Caco-2 (cell line): ENCODE data around the gene FRMD3. TPM values are rescaled to one million over a fixed set of nuclear protein-coding genes. Genes with fewer than 3 reads are reported as not detected.
"Not testable (repeated sequence)": the region's sequence is repeated elsewhere in the genome, so short reads cannot be mapped to it uniquely, and the experiment has no call there.

Experiments used
- BruUV-seq: library from RNA; stranded (reverse); fragments of 400-500 nt; replicated peaks from 2 replicates; lab custom pipeline; 2021; lab: Mats Ljungman, UMichigan
- CTCF ChIA-PET: fragments of 300-600 bp; sonication (Branson Sonifier 250); formaldehyde crosslinking; loops from one replicate; lab custom pipeline; 2022; ENCODE audit warnings: antibody characterized with exemption; lab: Charles Lee
- POLR2A ChIA-PET: fragments of 300-600 bp; sonication (Branson Sonifier 250); formaldehyde crosslinking; loops from one replicate; lab custom pipeline; 2022; ENCODE audit warnings: antibody characterized with exemption; lab: Charles Lee
- DNase-seq, 2 experiments: peaks; one replicate each; pipeline versions ENCODE4 v3.0.0 to v3.0.0-alpha.2; 2020 to 2022
- H3K27me3 ChIP-seq: replicated peaks from 2 replicates; pipeline ENCODE4 v1.6.0; 2011; ENCODE audit warnings: low read length; ENCODE audit not compliant: control insufficient read depth, insufficient read depth
- H3K36me3 ChIP-seq: 2 replicates; pipeline ENCODE4 v1.5.1; 2011; ENCODE audit warnings: low read length; ENCODE audit not compliant: control insufficient read depth, insufficient read depth
- H3K4me1 ChIP-seq: fragments of 250-450 bp; sonication (Bioruptor Pico); 2 replicates; pipeline ENCODE4 v1.5.1; 2020; ENCODE audit warnings: mild to moderate bottlenecking
- H3K4me3 ChIP-seq: 2 replicates; pipeline ENCODE4 v1.5.1; 2011; ENCODE audit warnings: low read depth, mild to moderate bottlenecking, control low read depth, low read length
- H3K9me3 ChIP-seq: fragments of 250-450 bp; sonication (Bioruptor Pico); 2 replicates; pipeline ENCODE4 v1.5.1; 2020; ENCODE audit warnings: mild to moderate bottlenecking, moderate library complexity
- H3K27ac Mint-ChIP-seq: one replicate; pipeline ENCODE4 v1.8.0; 2022; ENCODE audit warnings: mixed read lengths; ENCODE audit not compliant: unreplicated experiment
- H3K27me3 Mint-ChIP-seq: one replicate; pipeline ENCODE4 v1.8.0; 2022; ENCODE audit warnings: mixed read lengths; ENCODE audit not compliant: insufficient read depth, unreplicated experiment
- H3K36me3 Mint-ChIP-seq: one replicate; pipeline ENCODE4 v1.8.0; 2022; ENCODE audit warnings: mild to moderate bottlenecking, mixed read lengths; ENCODE audit not compliant: insufficient read depth, unreplicated experiment
- H3K4me1 Mint-ChIP-seq: one replicate; pipeline ENCODE4 v1.8.0; 2022; ENCODE audit warnings: low read depth, mixed read lengths; ENCODE audit not compliant: unreplicated experiment
- H3K4me3 Mint-ChIP-seq: one replicate; pipeline ENCODE4 v1.8.0; 2022; ENCODE audit warnings: mild to moderate bottlenecking, moderate library complexity, mixed read lengths; ENCODE audit not compliant: unreplicated experiment
- H3K9me3 Mint-ChIP-seq: one replicate; pipeline ENCODE4 v1.8.0; 2022; ENCODE audit warnings: mixed read lengths; ENCODE audit not compliant: unreplicated experiment
- intact Hi-C: fragments of 100-400 bp; cut with micrococcal nuclease; formaldehyde crosslinking; loops from one replicate; pipeline ENCODE4 v1.10.0; 2022; ENCODE audit not compliant: unreplicated experiment
- total RNA-seq: library from RNA; stranded (reverse); gene quantifications from 2 replicates; pipeline ENCODE4 v1.2.3, GENCODE V29; 2022
- TF ChIP-seq, protein P1 (sequence below), 2 experiments: fragments of 200-600 bp in 1 of 2; IDR thresholded peaks; 1 replicate in 1 of 2; 2 replicates in 1 of 2; pipeline versions ENCODE4 v1.5.1 to v1.8.0; 2011 to 2022; ENCODE audit warnings: antibody characterized with exemption in 1 of 2, control low read depth in 1 of 2, inconsistent platforms in 1 of 2, low read depth in 1 of 2, low read length in 1 of 2, mild to moderate bottlenecking in 1 of 2, moderate library complexity in 1 of 2; ENCODE audit not compliant: insufficient read depth in 1 of 2, severe bottlenecking in 1 of 2, unreplicated experiment in 1 of 2

Gene FRMD3
- total RNA-seq, 1 experiment from 2014 or later = not detected

DNA sequence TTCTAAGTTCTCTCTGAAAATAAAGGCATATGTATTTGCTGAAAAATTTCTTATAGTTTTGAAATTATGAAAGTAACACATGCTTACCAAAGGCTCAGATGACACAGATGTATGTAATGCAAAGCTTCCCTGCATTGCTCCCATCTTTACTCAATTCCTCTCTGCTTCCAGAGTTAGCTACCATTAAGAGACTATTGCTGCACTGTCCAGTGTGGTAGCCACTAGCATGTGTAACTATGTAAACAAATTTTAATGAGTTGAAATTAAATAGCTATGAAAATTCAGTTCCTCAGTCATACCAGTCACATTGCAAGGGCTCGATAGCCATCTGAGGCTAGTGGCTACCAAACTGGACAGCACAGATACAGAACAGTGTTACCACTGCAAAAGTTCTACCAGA lies 17.9 kb downstream of the FRMD3 start:
- H3K27me3 Mint-ChIP-seq = peaks cover 6% of the 10 kb centered on the region
- Histone ChIP-seq H3K36me3 (no peaks in the 10 kb centered on the region), H3K27me3 (no peaks in the 10 kb centered on the region), H3K9me3 (no peaks in the 10 kb centered on the region), H3K4me3 (no peak overlapping the region), H3K4me1 (no peaks in the 10 kb centered on the region)
- CTCF ChIA-PET = no interaction called here
- H3K4me1 Mint-ChIP-seq = no peaks in the 10 kb centered on the region
- no peak overlapping the region for H3K4me3 Mint-ChIP-seq
- H3K9me3 Mint-ChIP-seq = no peaks in the 10 kb centered on the region
- intact Hi-C loops = no loop called here
- no peaks in the 10 kb centered on the region for H3K36me3 Mint-ChIP-seq
- DNase-seq = no peak
- TF ChIP-seq, protein P1, sequence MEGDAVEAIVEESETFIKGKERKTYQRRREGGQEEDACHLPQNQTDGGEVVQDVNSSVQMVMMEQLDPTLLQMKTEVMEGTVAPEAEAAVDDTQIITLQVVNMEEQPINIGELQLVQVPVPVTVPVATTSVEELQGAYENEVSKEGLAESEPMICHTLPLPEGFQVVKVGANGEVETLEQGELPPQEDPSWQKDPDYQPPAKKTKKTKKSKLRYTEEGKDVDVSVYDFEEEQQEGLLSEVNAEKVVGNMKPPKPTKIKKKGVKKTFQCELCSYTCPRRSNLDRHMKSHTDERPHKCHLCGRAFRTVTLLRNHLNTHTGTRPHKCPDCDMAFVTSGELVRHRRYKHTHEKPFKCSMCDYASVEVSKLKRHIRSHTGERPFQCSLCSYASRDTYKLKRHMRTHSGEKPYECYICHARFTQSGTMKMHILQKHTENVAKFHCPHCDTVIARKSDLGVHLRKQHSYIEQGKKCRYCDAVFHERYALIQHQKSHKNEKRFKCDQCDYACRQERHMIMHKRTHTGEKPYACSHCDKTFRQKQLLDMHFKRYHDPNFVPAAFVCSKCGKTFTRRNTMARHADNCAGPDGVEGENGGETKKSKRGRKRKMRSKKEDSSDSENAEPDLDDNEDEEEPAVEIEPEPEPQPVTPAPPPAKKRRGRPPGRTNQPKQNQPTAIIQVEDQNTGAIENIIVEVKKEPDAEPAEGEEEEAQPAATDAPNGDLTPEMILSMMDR (IDR thresholded peaks at IDR 0.05; ENCODE audit: insufficient read depth in 1 of 2, low read depth in 1 of 2, low read length in 1 of 2, severe bottlenecking in 1 of 2, unreplicated experiment in 1 of 2) = no peak
- no TSS peak for BruUV-seq
- H3K27ac Mint-ChIP-seq = no peak overlapping the region
- POLR2A ChIA-PET = no interaction called here

DNA sequence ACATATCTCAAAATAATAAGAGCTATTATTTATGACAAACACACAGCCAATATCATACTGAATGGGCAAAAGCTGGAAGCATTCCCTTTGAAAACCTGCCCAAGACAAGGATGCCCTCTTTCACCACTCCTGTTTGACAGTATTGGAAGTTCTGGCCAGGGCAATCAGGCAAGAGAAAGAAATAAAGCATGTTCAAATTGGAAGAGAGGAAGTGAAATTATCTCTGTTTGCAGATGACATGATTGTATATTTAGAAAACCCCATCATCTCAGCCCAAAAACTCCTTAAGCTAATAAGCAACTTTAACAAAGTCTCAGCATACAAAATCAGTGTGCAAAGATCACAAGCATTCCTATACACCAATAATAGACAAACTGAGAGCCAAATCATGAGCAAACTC lies 20.2 kb downstream of the FRMD3 start:
- H3K4me3 Mint-ChIP-seq, H3K27me3 ChIP-seq, H3K9me3 ChIP-seq, H3K4me3 ChIP-seq, H3K4me1 Mint-ChIP-seq, CTCF ChIA-PET, BruUV-seq, H3K36me3 Mint-ChIP-seq, H3K27ac Mint-ChIP-seq, intact Hi-C loops, H3K9me3 Mint-ChIP-seq, DNase-seq, H3K4me1 ChIP-seq, H3K36me3 ChIP-seq, POLR2A ChIA-PET: not testable (repeated sequence)
- peaks cover 14% of the 10 kb centered on the region for H3K27me3 Mint-ChIP-seq

DNA sequence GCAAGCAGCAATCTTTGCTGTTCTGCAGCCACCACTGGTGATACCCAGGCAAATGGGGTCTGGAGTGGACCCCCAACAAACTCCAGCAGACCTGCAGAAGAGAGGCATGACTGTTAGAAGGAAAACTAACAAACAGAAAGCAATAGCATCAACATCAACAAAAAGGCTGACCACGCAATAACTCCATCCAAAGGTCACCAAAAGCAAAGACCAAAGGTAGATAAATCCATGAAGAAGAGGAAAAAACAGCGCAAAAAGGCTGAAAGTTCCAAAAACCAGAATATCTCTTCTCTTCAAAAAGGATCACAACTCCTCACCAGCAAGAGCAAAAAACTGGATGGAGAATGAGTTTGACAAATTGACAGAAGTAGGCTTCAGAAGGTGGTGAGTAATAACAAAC lies 23.4 kb downstream of the FRMD3 start:
- TF ChIP-seq, protein P1 (IDR thresholded peaks at IDR 0.05; ENCODE audit: insufficient read depth in 1 of 2, low read depth in 1 of 2, low read length in 1 of 2, severe bottlenecking in 1 of 2, unreplicated experiment in 1 of 2) = no peak
- peaks cover 14% of the 10 kb centered on the region for H3K27me3 Mint-ChIP-seq
- ChIA-PET POLR2A (no interaction called here), CTCF (no interaction called here)
- H3K27ac Mint-ChIP-seq = no peak overlapping the region
- no peaks in the 10 kb centered on the region for H3K27me3 ChIP-seq
- H3K4me1 ChIP-seq = no peaks in the 10 kb centered on the region
- no peaks in the 10 kb centered on the region for H3K36me3 Mint-ChIP-seq
- no peaks in the 10 kb centered on the region for H3K9me3 Mint-ChIP-seq
- H3K4me3 ChIP-seq = no peak overlapping the region
- intact Hi-C loops = no loop called here
- no peaks in the 10 kb centered on the region for H3K36me3 ChIP-seq
- BruUV-seq = no TSS peak
- H3K4me3 Mint-ChIP-seq = no peak overlapping the region
- DNase-seq = no peak
- no peaks in the 10 kb centered on the region for H3K4me1 Mint-ChIP-seq
- H3K9me3 ChIP-seq = no peaks in the 10 kb centered on the region

DNA sequence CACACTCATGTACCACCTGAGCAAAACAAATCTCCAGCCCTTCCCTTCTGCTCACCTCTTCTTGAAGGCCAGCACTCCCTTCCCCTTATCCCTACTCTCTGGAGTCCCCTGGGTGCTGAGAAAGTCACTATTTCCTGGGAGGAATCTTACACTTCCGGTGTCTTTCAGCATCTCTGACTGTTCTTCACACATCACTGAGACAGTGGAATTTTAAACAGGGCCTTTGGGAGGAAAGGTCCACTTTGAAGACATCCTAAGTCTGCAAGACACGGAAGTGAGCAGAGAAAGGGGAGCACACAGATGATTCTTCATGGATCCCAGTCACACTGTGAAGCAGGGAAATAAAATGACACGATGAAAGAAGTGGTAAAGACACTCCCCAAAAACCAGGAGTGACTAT lies 25.6 kb downstream of the FRMD3 start:
- H3K36me3 Mint-ChIP-seq = no peaks in the 10 kb centered on the region
- H3K27ac Mint-ChIP-seq = no peak overlapping the region
- Histone ChIP-seq H3K36me3 (no peaks in the 10 kb centered on the region), H3K27me3 (no peaks in the 10 kb centered on the region), H3K9me3 (no peaks in the 10 kb centered on the region), H3K4me3 (no peak overlapping the region), H3K4me1 (no peaks in the 10 kb centered on the region)
- ChIA-PET CTCF (no interaction called here), POLR2A (no interaction called here)
- H3K27me3 Mint-ChIP-seq = peaks cover 14% of the 10 kb centered on the region
- TF ChIP-seq, protein P1 (IDR thresholded peaks at IDR 0.05; ENCODE audit: insufficient read depth in 1 of 2, low read depth in 1 of 2, low read length in 1 of 2, severe bottlenecking in 1 of 2, unreplicated experiment in 1 of 2) = no peak
- BruUV-seq = no TSS peak
- H3K4me1 Mint-ChIP-seq = no peaks in the 10 kb centered on the region
- DNase-seq = no peak
- intact Hi-C loops = no loop called here
- H3K9me3 Mint-ChIP-seq = no peaks in the 10 kb centered on the region
- no peak overlapping the region for H3K4me3 Mint-ChIP-seq
